DOHH2 (cell line): ENCODE data around the gene CFAP92.

Experiments
- EZH2phosphoT487 ChIP-seq: fragments of 200-600 bp; sonication (generic); IDR thresholded peaks from 2 replicates; pipeline ENCODE4 v1.6.1; 2017; ENCODE audit warnings: borderline replicate concordance, mild to moderate bottlenecking, antibody characterized with exemption, low read length, moderate library complexity, mixed read lengths
- TF ChIP-seq, protein P1 (sequence below): fragments of 200-600 bp; sonication (generic); IDR thresholded peaks from one replicate; pipeline ENCODE4 v1.5.1; 2014; ENCODE audit warnings: antibody characterized with exemption, mild to moderate bottlenecking, low read depth, low read length; ENCODE audit not compliant: poor library complexity, severe bottlenecking

DNA sequence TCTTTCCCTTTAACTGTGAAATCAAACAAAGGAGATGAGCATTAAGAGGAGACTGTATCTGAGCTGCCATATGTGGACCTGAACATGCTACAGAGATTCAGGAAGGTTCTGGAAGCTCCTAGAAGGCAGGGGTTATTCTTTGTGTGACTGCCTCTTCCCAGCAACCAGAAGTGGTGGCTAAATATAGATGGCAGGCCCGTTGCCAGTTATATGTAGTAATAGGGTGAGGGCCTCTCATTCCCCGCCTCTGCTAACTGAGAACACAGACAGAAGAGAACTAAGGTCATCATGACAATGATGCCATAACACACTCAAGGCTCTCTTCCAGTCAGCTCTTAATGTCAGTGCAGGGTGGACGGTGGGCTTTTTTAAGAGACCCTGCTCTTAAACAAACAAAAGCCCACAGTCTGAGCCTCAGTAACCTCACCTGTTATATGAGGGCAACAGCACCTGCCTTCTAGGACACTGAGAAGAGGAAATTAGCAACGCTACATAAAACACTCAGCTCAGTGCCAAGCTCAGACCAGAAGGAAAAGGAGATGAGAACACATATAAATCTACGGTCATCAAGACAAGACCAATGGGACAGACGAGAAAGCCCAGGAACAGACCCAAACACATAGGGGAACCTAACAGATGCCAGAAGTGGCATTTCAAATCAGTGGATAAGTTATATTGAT lies 22.3 kb downstream of the CFAP92 start:
- TF ChIP-seq, protein P1, sequence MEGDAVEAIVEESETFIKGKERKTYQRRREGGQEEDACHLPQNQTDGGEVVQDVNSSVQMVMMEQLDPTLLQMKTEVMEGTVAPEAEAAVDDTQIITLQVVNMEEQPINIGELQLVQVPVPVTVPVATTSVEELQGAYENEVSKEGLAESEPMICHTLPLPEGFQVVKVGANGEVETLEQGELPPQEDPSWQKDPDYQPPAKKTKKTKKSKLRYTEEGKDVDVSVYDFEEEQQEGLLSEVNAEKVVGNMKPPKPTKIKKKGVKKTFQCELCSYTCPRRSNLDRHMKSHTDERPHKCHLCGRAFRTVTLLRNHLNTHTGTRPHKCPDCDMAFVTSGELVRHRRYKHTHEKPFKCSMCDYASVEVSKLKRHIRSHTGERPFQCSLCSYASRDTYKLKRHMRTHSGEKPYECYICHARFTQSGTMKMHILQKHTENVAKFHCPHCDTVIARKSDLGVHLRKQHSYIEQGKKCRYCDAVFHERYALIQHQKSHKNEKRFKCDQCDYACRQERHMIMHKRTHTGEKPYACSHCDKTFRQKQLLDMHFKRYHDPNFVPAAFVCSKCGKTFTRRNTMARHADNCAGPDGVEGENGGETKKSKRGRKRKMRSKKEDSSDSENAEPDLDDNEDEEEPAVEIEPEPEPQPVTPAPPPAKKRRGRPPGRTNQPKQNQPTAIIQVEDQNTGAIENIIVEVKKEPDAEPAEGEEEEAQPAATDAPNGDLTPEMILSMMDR: no peak
- no peak for TF ChIP-seq EZH2phosphoT487
